GM23248 (cell line): ENCODE data around the gene NUCB1.

Source experiments
- EZH2 ChIP-seq: fragments of 200-600 bp; sonication (generic); IDR thresholded peaks from 2 replicates; pipeline ENCODE4 v1.6.1; 2018; ENCODE audit warnings: antibody characterized with exemption, mild to moderate bottlenecking; ENCODE audit not compliant: insufficient read depth, poor library complexity, severe bottlenecking
- EZH2phosphoT487 ChIP-seq: fragments of 200-600 bp; sonication (generic); IDR thresholded peaks from 2 replicates; pipeline ENCODE4 v1.6.1; 2018; ENCODE audit warnings: antibody characterized with exemption, moderate library complexity, mild to moderate bottlenecking, low read depth; ENCODE audit not compliant: insufficient read depth

- TF ChIP-seq EZH2 (no peak), EZH2phosphoT487 (no peak)
These were observed 45.3 kb downstream of the NUCB1 start for GRCh38 chr19:48945415-48945814.
